Glutamatergic neuron (in vitro differentiated cells): Measurements from ENCODE around the gene ZNF532. TPM values are rescaled to one million over a fixed set of nuclear protein-coding genes. Genes with fewer than 3 reads are reported as not detected.

Experiments
- DNase-seq: peaks from one replicate; pipeline ENCODE4 v3.0.0; 2022
- H3K27ac Mint-ChIP-seq: one replicate; pipeline ENCODE4 v1.8.0; 2020; ENCODE audit warnings: mild to moderate bottlenecking, mixed read lengths, inconsistent platforms; ENCODE audit not compliant: unreplicated experiment
- H3K27me3 Mint-ChIP-seq: one replicate; pipeline ENCODE4 v1.8.0; 2020; ENCODE audit warnings: mild to moderate bottlenecking, moderate library complexity, mixed read lengths, inconsistent platforms; ENCODE audit not compliant: unreplicated experiment
- H3K36me3 Mint-ChIP-seq: one replicate; pipeline ENCODE4 v1.8.0; 2020; ENCODE audit warnings: mild to moderate bottlenecking, mixed read lengths, inconsistent platforms; ENCODE audit not compliant: unreplicated experiment
- H3K4me1 Mint-ChIP-seq: one replicate; pipeline ENCODE4 v1.8.0; 2020; ENCODE audit warnings: mild to moderate bottlenecking, low read depth, mixed read lengths, inconsistent platforms; ENCODE audit not compliant: unreplicated experiment
- H3K4me3 Mint-ChIP-seq: one replicate; pipeline ENCODE4 v1.8.0; 2020; ENCODE audit warnings: mild to moderate bottlenecking, mixed read lengths, inconsistent platforms; ENCODE audit not compliant: unreplicated experiment
- H3K9me3 Mint-ChIP-seq: one replicate; pipeline ENCODE4 v1.8.0; 2020; ENCODE audit warnings: mild to moderate bottlenecking, moderate library complexity, mixed read lengths, inconsistent platforms; ENCODE audit not compliant: unreplicated experiment
- total RNA-seq: library from RNA; stranded (reverse); fragmentation: NEBNext Ultra II Directional; extraction: Animal tissue kit (Norgen Biotek cat#: 25700); gene quantifications from one replicate; pipeline ENCODE4 v1.2.1, GENCODE V29; 2021; ENCODE audit not compliant: unreplicated experiment
- TF ChIP-seq, protein P1 (sequence below): fragments of 200-600 bp; sonication (generic); IDR thresholded peaks from one replicate; pipeline ENCODE4 v1.5.0; 2021; ENCODE audit not compliant: partially characterized antibody, unreplicated experiment

Gene ZNF532
- total RNA-seq, 1 donor from 2014 or later, result 217 TPM

DNA sequence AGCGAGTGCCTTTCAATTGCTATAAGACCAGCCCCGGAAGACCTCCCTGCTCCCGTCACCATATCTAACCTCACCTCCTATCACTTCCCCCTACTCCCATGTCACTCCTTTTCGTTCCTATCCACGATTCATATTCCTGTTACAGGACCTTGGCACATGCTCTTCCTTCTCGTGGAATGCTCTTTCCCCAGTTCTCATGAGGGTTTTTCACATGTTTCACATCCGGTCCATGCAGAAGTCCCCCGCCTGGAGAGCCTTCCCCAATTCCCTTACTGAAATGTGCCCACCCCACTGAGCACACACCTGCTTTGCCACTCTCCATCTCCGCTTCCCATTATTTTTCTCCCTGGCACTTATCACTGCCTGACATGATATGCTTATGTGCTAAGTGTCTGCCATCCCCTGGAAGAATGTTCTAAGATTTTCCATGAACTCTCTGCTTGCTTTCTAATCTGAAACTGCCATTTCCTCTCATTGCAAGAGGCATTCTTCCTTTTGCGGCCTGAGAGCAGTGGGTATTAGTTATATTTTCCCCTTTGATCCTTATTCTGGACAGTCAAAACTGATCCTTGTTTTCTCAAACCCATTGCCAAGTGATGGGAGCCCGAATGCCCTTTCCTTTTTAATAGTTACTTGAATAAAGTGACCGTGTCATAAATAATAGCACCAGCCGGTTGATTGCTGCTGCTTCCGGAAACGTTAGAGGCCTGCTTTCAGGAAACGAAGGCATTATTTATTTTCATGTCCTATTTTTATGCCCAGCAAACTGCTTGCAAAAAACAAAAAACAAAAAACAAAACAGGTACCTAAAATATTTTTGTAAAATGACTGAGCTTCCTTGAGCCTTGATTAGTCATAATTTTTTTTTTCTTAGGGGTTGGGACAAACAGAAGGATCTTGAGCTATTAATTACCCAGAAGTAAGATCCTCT is 127.9 kb downstream of the ZNF532 start:
- peaks cover 3% of the 10 kb centered on the region for H3K27me3 Mint-ChIP-seq
- H3K4me1 Mint-ChIP-seq, result peaks cover 3% of the 10 kb centered on the region
- no peak for DNase-seq
- TF ChIP-seq, protein P1, sequence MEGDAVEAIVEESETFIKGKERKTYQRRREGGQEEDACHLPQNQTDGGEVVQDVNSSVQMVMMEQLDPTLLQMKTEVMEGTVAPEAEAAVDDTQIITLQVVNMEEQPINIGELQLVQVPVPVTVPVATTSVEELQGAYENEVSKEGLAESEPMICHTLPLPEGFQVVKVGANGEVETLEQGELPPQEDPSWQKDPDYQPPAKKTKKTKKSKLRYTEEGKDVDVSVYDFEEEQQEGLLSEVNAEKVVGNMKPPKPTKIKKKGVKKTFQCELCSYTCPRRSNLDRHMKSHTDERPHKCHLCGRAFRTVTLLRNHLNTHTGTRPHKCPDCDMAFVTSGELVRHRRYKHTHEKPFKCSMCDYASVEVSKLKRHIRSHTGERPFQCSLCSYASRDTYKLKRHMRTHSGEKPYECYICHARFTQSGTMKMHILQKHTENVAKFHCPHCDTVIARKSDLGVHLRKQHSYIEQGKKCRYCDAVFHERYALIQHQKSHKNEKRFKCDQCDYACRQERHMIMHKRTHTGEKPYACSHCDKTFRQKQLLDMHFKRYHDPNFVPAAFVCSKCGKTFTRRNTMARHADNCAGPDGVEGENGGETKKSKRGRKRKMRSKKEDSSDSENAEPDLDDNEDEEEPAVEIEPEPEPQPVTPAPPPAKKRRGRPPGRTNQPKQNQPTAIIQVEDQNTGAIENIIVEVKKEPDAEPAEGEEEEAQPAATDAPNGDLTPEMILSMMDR, result no peak
- H3K9me3 Mint-ChIP-seq, result peaks cover 5% of the 10 kb centered on the region
- H3K4me3 Mint-ChIP-seq, result no peak overlapping the region
- H3K36me3 Mint-ChIP-seq, result peaks cover 16% of the 10 kb centered on the region
- H3K27ac Mint-ChIP-seq, result no peak overlapping the region

DNA sequence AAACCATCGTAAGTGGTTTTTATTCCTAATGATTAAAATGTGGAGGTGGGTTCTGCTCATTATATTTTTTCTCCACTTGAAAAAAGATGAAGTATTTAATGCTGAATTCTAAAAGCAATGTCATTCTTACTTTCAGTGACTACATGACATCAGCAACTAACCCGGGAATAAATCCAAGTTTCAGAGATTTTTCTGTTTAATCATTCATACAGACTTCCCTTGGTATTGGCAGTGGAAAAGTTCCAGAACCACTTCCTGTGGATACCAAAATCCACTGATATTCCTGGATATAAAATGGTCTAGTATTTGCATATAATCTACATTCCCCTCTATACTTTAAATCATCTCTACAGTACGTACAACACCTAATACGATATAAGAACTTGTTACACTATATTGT is 128.6 kb downstream of the ZNF532 start:
- H3K36me3 Mint-ChIP-seq, result peaks cover 16% of the 10 kb centered on the region
- no peak overlapping the region for H3K4me3 Mint-ChIP-seq
- H3K4me1 Mint-ChIP-seq, result peaks cover 3% of the 10 kb centered on the region
- DNase-seq, result no peak
- TF ChIP-seq, protein P1, result no peak
- H3K27ac Mint-ChIP-seq, result no peak overlapping the region
- H3K27me3 Mint-ChIP-seq, result peaks cover 3% of the 10 kb centered on the region
- H3K9me3 Mint-ChIP-seq, result peaks cover 5% of the 10 kb centered on the region

DNA sequence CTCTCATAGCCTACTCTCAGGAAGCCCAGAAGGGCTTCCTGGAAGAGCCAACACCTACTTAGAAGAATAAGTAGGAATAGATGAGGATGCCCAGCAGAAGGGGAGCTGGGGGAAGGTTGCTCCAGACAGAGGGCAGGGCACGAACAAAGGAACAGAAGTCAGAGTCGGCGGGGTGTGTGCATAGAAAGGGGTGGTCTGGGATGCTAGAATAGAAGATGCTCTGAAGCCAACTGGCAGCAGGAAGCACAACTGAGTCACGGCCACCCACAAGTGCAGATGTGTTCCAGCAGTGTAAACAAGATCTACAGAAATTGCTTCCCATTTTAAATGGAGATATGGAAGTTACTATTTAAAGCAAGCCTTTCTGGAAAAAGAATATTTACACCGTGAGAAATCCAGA is 131.0 kb downstream of the ZNF532 start:
- TF ChIP-seq, protein P1, result no peak
- Mint-ChIP-seq H3K27me3 (no peaks in the 10 kb centered on the region), H3K36me3 (peaks cover 4% of the 10 kb centered on the region), H3K4me1 (peaks cover 6% of the 10 kb centered on the region), H3K27ac (no peak overlapping the region), H3K4me3 (no peak overlapping the region), H3K9me3 (no peaks in the 10 kb centered on the region)
- DNase-seq, result no peak

DNA sequence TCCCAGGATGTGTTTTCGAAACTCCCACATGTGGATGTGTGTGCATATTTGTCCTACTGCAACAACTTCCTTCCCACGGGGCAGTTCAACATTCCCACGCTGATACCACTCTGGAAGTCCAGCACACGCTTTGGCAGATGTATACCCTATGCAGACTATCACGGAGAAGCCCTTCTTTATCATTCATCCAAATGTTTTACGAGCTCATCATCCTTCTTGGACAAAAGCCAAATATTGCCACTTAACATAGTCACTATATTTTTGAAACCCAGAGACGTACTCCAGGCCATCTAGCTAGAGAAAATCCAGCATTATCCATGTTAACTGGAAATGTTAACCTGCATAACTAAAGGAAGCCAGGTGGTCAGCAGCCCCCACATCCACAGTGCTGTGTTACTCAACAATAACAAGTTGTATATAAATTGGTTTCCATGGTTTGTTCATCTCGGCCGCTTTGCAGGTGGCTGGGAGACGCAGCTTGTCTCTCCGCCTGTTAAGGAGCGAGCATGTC is 131.5 kb downstream of the ZNF532 start:
- no peak for DNase-seq
- no peaks in the 10 kb centered on the region for H3K9me3 Mint-ChIP-seq
- H3K27ac Mint-ChIP-seq, result no peak overlapping the region
- H3K4me3 Mint-ChIP-seq, result no peak overlapping the region
- H3K4me1 Mint-ChIP-seq, result peaks cover 6% of the 10 kb centered on the region
- TF ChIP-seq, protein P1, result no peak
- H3K36me3 Mint-ChIP-seq, result peaks cover 4% of the 10 kb centered on the region
- H3K27me3 Mint-ChIP-seq, result no peaks in the 10 kb centered on the region

DNA sequence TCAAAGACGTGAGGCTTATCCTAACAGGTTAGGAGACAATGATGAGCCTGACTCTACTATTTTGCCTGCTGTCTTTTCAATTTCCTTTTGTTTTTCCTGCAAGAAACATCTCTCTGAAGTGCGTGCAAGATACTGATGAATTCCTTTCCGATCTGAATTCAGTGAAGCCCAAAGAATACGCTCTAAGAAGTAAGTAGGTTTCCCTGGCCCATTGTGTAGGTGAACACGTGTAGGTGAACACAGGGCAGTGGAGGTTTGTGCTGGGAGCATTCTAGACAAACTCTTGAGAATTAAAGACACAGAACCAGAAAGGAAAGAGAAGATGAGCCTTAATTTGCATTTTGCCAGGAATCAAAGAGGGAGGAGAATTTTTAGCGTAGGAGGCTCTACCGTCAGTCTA is 132.0 kb downstream of the ZNF532 start:
- no peaks in the 10 kb centered on the region for H3K9me3 Mint-ChIP-seq
- H3K36me3 Mint-ChIP-seq, result peaks cover 4% of the 10 kb centered on the region
- no peak for DNase-seq
- H3K4me3 Mint-ChIP-seq, result no peak overlapping the region
- TF ChIP-seq, protein P1, result no peak
- H3K27me3 Mint-ChIP-seq, result no peaks in the 10 kb centered on the region
- no peak overlapping the region for H3K27ac Mint-ChIP-seq
- peaks cover 6% of the 10 kb centered on the region for H3K4me1 Mint-ChIP-seq
